Transverse colon (tissue), 4 donors: ENCODE data around the gene KXD1. TPM values are rescaled to one million over a fixed set of nuclear protein-coding genes. Genes with fewer than 3 reads are reported as not detected.
A peak's percentile ranks its signal among the peaks of the same experiment; 100 is the strongest.

Experiments used
- DNase-seq: peaks from one replicate; pipeline ENCODE4 v3.0.0-alpha.2; 2019
- H3K27ac ChIP-seq, 4 donors: fragments of 200-600 bp; sonication (generic); 2 replicates each; pipeline ENCODE4 v1.5.1; 2016 to 2018; ENCODE audit warnings: inconsistent platforms in 4 of 4
- H3K27me3 ChIP-seq: fragments of 200-600 bp; sonication (generic); 2 replicates; pipeline ENCODE4 v1.5.1; 2017; ENCODE audit warnings: inconsistent platforms
- H3K36me3 ChIP-seq, 4 donors: fragments of 200-600 bp; sonication (generic); 2 replicates each; pipeline ENCODE4 v1.5.1; 2017 to 2019; ENCODE audit warnings: inconsistent platforms in 4 of 4
- H3K4me1 ChIP-seq, 4 donors: fragments of 200-600 bp; sonication (generic); 2 replicates each; pipeline ENCODE4 v1.5.1; 2017 to 2020; ENCODE audit warnings: inconsistent platforms in 4 of 4
- H3K4me3 ChIP-seq, 4 donors: fragments of 200-600 bp; sonication (generic); 1 replicate in 1 of 4; 2 replicates in 3 of 4; pipeline versions ENCODE4 v1.5.1 to v1.6.1; 2017 to 2019; ENCODE audit warnings: inconsistent platforms in 4 of 4
- H3K9me3 ChIP-seq, 2 donors: fragments of 200-600 bp; sonication (generic); 2 replicates each; pipeline ENCODE4 v1.5.1; 2017 to 2019; ENCODE audit warnings: inconsistent platforms in 2 of 2
- EP300 ChIP-seq: sonication (generic); formaldehyde crosslinking; IDR thresholded peaks from one replicate; pipeline ENCODE4 v1.6.1; 2017; ENCODE audit warnings: antibody characterized with exemption, low read depth
- POLR2A ChIP-seq: fragments of 450-650 bp; IDR thresholded peaks from one replicate; pipeline ENCODE4 v1.6.1; 2016; ENCODE audit warnings: antibody characterized with exemption, mild to moderate bottlenecking, moderate library complexity
- POLR2AphosphoS5 ChIP-seq, 3 donors: sonication (generic); formaldehyde crosslinking; IDR thresholded peaks; one replicate each; pipeline ENCODE4 v1.6.1; 2016; ENCODE audit warnings: antibody characterized with exemption in 3 of 3
- WGBS, 2 donors: methylation state at CpG; one replicate each; pipeline ENCODE4 v1.1.5; 2018; ENCODE audit warnings: low coverage in 1 of 2; 5-methylcytosine and 5-hydroxymethylcytosine counted together
- in situ Hi-C, 4 donors: fragments of 200-750 bp; cut with MboI; loops; one replicate each; pipeline versions ENCODE4 v1.15.0 to v1.15.1; 2017; ENCODE audit warnings: low sequenced_read_pairs in 3 of 4, low pct_ligation_motif_present in 1 of 4, low pct_unique_long_range_greater_than_20kb in 1 of 4
- intact Hi-C: fragments of 100-400 bp; cut with DNase I; formaldehyde crosslinking; loops from one replicate; pipeline ENCODE4 v1.15.1; 2023; ENCODE audit warnings: low total_unique reads
- total RNA-seq, 4 donors: library from RNA; depleted of rRNA; stranded (reverse); fragments of >200 nt; gene quantifications; one replicate each; pipeline ENCODE4 v1.1.0, GENCODE V29; 2016
- TF ChIP-seq, protein P1 (sequence below), 5 experiments: fragments of 200-600 bp in 3 of 5; fragments of 450-650 bp in 2 of 5; sonication (generic) in 3 of 5; IDR thresholded peaks; 1 replicate in 2 of 5; 2 replicates in 3 of 5; pipeline ENCODE4 v1.5.1; 2016 to 2017; ENCODE audit warnings: antibody characterized with exemption in 5 of 5, inconsistent platforms in 3 of 5, mild to moderate bottlenecking in 2 of 5, moderate library complexity in 1 of 5

KXD1 gene
- total RNA-seq, 4 donors from 2014 or later: 62.1 to 195 (median 98.0) TPM

- Histone ChIP-seq H3K4me1 (peaks cover 14 to 20% (median 17%) of the 10 kb centered on the region in 4 donors), H3K36me3 (peaks cover 0 to 6% (median 0%) of the 10 kb centered on the region in 4 donors), H3K27ac (peak overlapping the region in 2 of 4 donors; percentile 93 to 95), H3K27me3 (no peaks in the 10 kb centered on the region), H3K9me3 (no peaks in the 10 kb centered on the region), H3K4me3 (no peak overlapping the region)
- no peak for DNase-seq
- 90% methylated on average over 4 to 21 of the region's 21 CpGs for WGBS, 2 donors
- intact Hi-C loops (no loop called here), in situ Hi-C loops (no loop called here)
- TF ChIP-seq POLR2A: no peak
- TF ChIP-seq, protein P1, sequence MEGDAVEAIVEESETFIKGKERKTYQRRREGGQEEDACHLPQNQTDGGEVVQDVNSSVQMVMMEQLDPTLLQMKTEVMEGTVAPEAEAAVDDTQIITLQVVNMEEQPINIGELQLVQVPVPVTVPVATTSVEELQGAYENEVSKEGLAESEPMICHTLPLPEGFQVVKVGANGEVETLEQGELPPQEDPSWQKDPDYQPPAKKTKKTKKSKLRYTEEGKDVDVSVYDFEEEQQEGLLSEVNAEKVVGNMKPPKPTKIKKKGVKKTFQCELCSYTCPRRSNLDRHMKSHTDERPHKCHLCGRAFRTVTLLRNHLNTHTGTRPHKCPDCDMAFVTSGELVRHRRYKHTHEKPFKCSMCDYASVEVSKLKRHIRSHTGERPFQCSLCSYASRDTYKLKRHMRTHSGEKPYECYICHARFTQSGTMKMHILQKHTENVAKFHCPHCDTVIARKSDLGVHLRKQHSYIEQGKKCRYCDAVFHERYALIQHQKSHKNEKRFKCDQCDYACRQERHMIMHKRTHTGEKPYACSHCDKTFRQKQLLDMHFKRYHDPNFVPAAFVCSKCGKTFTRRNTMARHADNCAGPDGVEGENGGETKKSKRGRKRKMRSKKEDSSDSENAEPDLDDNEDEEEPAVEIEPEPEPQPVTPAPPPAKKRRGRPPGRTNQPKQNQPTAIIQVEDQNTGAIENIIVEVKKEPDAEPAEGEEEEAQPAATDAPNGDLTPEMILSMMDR (IDR thresholded peaks at IDR 0.05): no peak
- TF ChIP-seq POLR2AphosphoS5 (IDR thresholded peaks at IDR 0.05): no peak
- TF ChIP-seq EP300: no peak
Observed at GRCh38 chr19:18541258-18541991, 16.2 kb upstream of the KXD1 start.

- in situ Hi-C loops (no loop called here), intact Hi-C loops (no loop called here)
- no peak for DNase-seq
- H3K36me3 ChIP-seq: peaks cover 0 to 6% (median 0%) of the 10 kb centered on the region in 4 donors
- no peaks in the 10 kb centered on the region for H3K27me3 ChIP-seq
- H3K4me1 ChIP-seq: peaks cover 14 to 20% (median 17%) of the 10 kb centered on the region in 4 donors
- peak overlapping the region; percentile 75 to 94 (median 82) for H3K4me3 ChIP-seq
- H3K9me3 ChIP-seq: no peaks in the 10 kb centered on the region
- no peak for TF ChIP-seq POLR2AphosphoS5 (IDR thresholded peaks at IDR 0.05)
- TF ChIP-seq EP300: no peak
- TF ChIP-seq POLR2A: no peak
- TF ChIP-seq, protein P1 (IDR thresholded peaks at IDR 0.05): no peak
- peak overlapping the region; percentile 88 to 95 (median 91) for H3K27ac ChIP-seq
- WGBS, 2 donors: 11 to 18% methylated on average over 9 to 11 of the region's 11 CpGs
Observed at GRCh38 chr19:18541992-18542940, 15.4 kb upstream of the KXD1 start.

GRCh38 chr19:18542941-18543813 is 14.5 kb upstream of the KXD1 start, which contains the start of gene FKBP8:
TSS of gene FKBP8 (minus strand) at chr19:18543573. CDS start at chr19:18541970, 1,603 bp downstream.
- Histone ChIP-seq H3K4me1 (peaks cover 14 to 20% (median 17%) of the 10 kb centered on the region in 4 donors), H3K4me3 (peak within 1 kb of the TSS; percentile 75 to 94 (median 82)), H3K27ac (peak within 1 kb of the TSS; percentile 88 to 95 (median 91)), H3K9me3 (no peaks in the 10 kb centered on the region), H3K27me3 (no peaks in the 10 kb centered on the region), H3K36me3 (peaks cover 0 to 6% (median 0%) of the 10 kb centered on the region in 4 donors)
- 1% methylated on average over 19 of the region's 86 CpGs; no CpG with 5 or more reads in 1 of the 2 donors for WGBS, 2 donors
- in situ Hi-C loops: no loop called here
- intact Hi-C loops: no loop called here
- DNase-seq: peak; percentile 97
- TF ChIP-seq EP300: no peak
- TF ChIP-seq POLR2AphosphoS5 (IDR thresholded peaks at IDR 0.05): peak in 1 of 3 donors; percentile 17

DNA sequence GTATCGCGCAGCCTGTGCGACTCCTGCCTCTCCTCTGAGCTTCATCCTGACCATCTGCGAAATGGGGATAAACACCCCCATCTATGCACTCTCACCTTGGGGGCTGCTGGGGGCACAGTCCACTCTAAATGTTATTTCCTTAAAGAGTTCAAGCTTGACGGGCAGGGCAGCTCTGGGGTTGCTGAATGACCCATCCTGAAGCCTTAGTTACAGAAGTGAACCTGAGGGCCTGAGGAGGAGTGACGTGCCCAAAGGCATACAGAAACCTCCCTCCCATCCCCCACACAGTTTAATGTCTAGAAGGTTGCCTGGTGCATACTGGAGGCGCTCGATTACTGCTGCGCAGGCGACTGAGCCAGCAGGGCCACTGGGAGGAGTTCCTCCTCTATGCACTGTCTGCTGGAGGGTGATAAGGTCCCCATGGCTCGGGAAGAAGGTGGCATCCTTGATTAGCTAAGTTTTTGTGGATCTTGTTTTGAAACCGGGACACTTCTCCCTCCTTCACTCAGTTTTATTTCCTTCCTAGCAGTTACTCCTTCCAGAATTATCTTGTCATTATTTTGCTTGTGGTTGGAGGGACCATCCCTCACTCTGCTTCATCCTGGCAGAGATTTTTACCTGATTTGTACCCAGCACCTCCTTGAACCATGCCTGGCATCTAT is 13.7 kb upstream of the KXD1 start:
- 3 to 33% methylated on average over 1 to 12 of the region's 12 CpGs for WGBS, 2 donors
- Histone ChIP-seq H3K27me3 (no peaks in the 10 kb centered on the region), H3K4me1 (peaks cover 14 to 20% (median 17%) of the 10 kb centered on the region in 4 donors), H3K27ac (peak overlapping the region; percentile 88 to 95 (median 91)), H3K4me3 (peak overlapping the region; percentile 24 to 87 (median 76)), H3K9me3 (no peaks in the 10 kb centered on the region), H3K36me3 (peaks cover 0 to 6% (median 0%) of the 10 kb centered on the region in 4 donors)
- intact Hi-C loops: no loop called here
- in situ Hi-C loops: no loop called here
- TF ChIP-seq EP300 (no peak), POLR2A (peak; percentile 67), POLR2AphosphoS5 (IDR thresholded peaks at IDR 0.05) (peak in 2 of 3 donors; percentile 67 to 68)
- peak; percentile 82 for DNase-seq
